ENCODE results near the gene CLEC3B.
"Not testable (repeated sequence)": the region's sequence is repeated elsewhere in the genome, so short reads cannot be mapped to it uniquely, and the experiment has no call there.

- TF ChIP-seq PBX3 (IDR thresholded peaks at IDR 0.05); RAD21 (conservative IDR thresholded peaks at IDR 0.05 in 1 of 2, IDR thresholded peaks at IDR 0.05 in 1 of 2); JUN (IDR thresholded peaks at IDR 0.05); CHD2 (IDR thresholded peaks at IDR 0.05; ENCODE audit: low read length, partially characterized antibody); CTCF (IDR thresholded peaks at IDR 0.05); ZSCAN20 (CRISPR knock-in tag; IDR thresholded peaks at IDR 0.05); SMC3 (IDR thresholded peaks at IDR 0.05); HMGXB4 (CRISPR knock-in tag; IDR thresholded peaks at IDR 0.05; ENCODE audit: borderline replicate concordance); CEBPB (IDR thresholded peaks at IDR 0.05); POLR2A (IDR thresholded peaks at IDR 0.05; ENCODE audit: low read length); RFX5 (IDR thresholded peaks at IDR 0.05): not testable (repeated sequence)
Observed at GRCh38 chr3:44986330-44986729, 39.8 kb upstream of the CLEC3B start.
